ENCODE measurements around the gene CD200. TPM values are rescaled to one million over a fixed set of nuclear protein-coding genes. Genes with fewer than 3 reads are reported as not detected.
A peak's percentile ranks its signal among the peaks of the same experiment; 100 is the strongest.

CD200 gene
- total and polyA plus RNA-seq, 2 experiments from 2014 or later, result 5.4 to 11.6 TPM

- Histone ChIP-seq H3K27ac (no peak overlapping the region), H3K36me3 (no peaks in the 10 kb centered on the region), H3K27me3 (no peaks in the 10 kb centered on the region), H3K9me3 (ENCODE audit: low read depth) (no peaks in the 10 kb centered on the region), H3K4me3 (no peak overlapping the region), H3K4me1 (ENCODE audit: low read depth) (no peaks in the 10 kb centered on the region)
- DNase-seq (ENCODE audit: low read depth in 1 of 2, low spot score in 1 of 2), result no peak
- TF ChIP-seq, protein P1, sequence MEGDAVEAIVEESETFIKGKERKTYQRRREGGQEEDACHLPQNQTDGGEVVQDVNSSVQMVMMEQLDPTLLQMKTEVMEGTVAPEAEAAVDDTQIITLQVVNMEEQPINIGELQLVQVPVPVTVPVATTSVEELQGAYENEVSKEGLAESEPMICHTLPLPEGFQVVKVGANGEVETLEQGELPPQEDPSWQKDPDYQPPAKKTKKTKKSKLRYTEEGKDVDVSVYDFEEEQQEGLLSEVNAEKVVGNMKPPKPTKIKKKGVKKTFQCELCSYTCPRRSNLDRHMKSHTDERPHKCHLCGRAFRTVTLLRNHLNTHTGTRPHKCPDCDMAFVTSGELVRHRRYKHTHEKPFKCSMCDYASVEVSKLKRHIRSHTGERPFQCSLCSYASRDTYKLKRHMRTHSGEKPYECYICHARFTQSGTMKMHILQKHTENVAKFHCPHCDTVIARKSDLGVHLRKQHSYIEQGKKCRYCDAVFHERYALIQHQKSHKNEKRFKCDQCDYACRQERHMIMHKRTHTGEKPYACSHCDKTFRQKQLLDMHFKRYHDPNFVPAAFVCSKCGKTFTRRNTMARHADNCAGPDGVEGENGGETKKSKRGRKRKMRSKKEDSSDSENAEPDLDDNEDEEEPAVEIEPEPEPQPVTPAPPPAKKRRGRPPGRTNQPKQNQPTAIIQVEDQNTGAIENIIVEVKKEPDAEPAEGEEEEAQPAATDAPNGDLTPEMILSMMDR (IDR thresholded peaks at IDR 0.05; ENCODE audit: low read depth, low read length), result no peak
Measured at GRCh38 chr3:112381673-112382542, 49.0 kb downstream of the CD200 start.

- no peak for DNase-seq (ENCODE audit: low read depth in 1 of 2, low spot score in 1 of 2)
- no peak overlapping the region for H3K27ac ChIP-seq
- TF ChIP-seq, protein P1 (IDR thresholded peaks at IDR 0.05; ENCODE audit: low read depth, low read length), result no peak
- H3K36me3 ChIP-seq, result no peaks in the 10 kb centered on the region
- no peaks in the 10 kb centered on the region for H3K9me3 ChIP-seq (ENCODE audit: low read depth)
- H3K27me3 ChIP-seq, result no peaks in the 10 kb centered on the region
- H3K4me3 ChIP-seq, result no peak overlapping the region
- H3K4me1 ChIP-seq (ENCODE audit: low read depth), result no peaks in the 10 kb centered on the region
Measured at GRCh38 chr3:112382543-112383160, 49.7 kb downstream of the CD200 start.

DNA sequence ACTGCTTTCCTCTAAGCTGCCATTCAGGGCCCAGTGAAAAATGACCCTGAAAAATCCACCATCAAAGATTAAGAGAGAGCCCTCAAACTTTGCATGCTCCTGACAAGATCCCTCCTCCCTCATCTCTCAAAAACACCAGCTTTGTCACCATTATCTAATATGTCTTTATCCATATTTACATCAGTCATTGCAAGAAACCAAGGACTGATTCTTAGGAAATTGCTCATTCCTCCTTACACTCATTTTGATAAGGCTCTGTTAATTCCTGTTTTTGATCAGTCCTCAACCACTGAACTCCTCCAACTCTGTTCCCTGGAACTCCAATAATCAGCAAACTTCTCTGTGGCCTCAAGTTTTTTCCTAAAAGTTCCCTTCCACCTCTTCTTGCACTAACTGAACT lies 51.8 kb downstream of the CD200 start:
- no peaks in the 10 kb centered on the region for H3K27me3 ChIP-seq
- no peaks in the 10 kb centered on the region for H3K9me3 ChIP-seq (ENCODE audit: low read depth)
- no peaks in the 10 kb centered on the region for H3K4me1 ChIP-seq (ENCODE audit: low read depth)
- H3K4me3 ChIP-seq, result no peak overlapping the region
- H3K36me3 ChIP-seq, result no peaks in the 10 kb centered on the region
- no peak overlapping the region for H3K27ac ChIP-seq
- TF ChIP-seq, protein P1 (IDR thresholded peaks at IDR 0.05; ENCODE audit: low read depth, low read length), result no peak
- no peak for DNase-seq (ENCODE audit: low read depth in 1 of 2, low spot score in 1 of 2)

GRCh38 chr3:112388972-112389371 lies 56.0 kb downstream of the CD200 start:
- Histone ChIP-seq H3K27me3 (no peaks in the 10 kb centered on the region), H3K27ac (no peak overlapping the region), H3K36me3 (no peaks in the 10 kb centered on the region), H3K9me3 (ENCODE audit: low read depth) (no peaks in the 10 kb centered on the region), H3K4me3 (no peak overlapping the region), H3K4me1 (ENCODE audit: low read depth) (no peaks in the 10 kb centered on the region)
- TF ChIP-seq, protein P1 (IDR thresholded peaks at IDR 0.05; ENCODE audit: low read depth, low read length), result no peak
- DNase-seq (ENCODE audit: low read depth in 1 of 2, low spot score in 1 of 2), result no peak

- Histone ChIP-seq H3K27ac (no peak overlapping the region), H3K4me1 (ENCODE audit: low read depth) (no peaks in the 10 kb centered on the region), H3K9me3 (ENCODE audit: low read depth) (no peaks in the 10 kb centered on the region), H3K27me3 (no peaks in the 10 kb centered on the region), H3K4me3 (no peak overlapping the region), H3K36me3 (no peaks in the 10 kb centered on the region)
- TF ChIP-seq, protein P1 (IDR thresholded peaks at IDR 0.05; ENCODE audit: low read depth, low read length), result no peak
- peak in 1 of 2 donors; percentile 40 for DNase-seq (ENCODE audit: low read depth in 1 of 2, low spot score in 1 of 2)
Measured at GRCh38 chr3:112389961-112390360, 57.0 kb downstream of the CD200 start.

All from cardiac muscle cell (in vitro differentiated cells and primary cell).